BE2C (cell line): ENCODE measurements around the gene TBC1D22A.
A peak's percentile ranks its signal among the peaks of the same experiment; 100 is the strongest.

Experiments used
- DNase-seq: peaks from one replicate; pipeline ENCODE4 v3.0.0-alpha.2; 2020
- H3K27me3 ChIP-seq: fragments of 250-450 bp; sonication (Bioruptor Pico); 2 replicates; pipeline ENCODE4 v1.5.1; 2020; ENCODE audit warnings: mild to moderate bottlenecking
- H3K36me3 ChIP-seq: fragments of 250-450 bp; sonication (Bioruptor Pico); 2 replicates; pipeline ENCODE4 v1.5.1; 2020; ENCODE audit warnings: mild to moderate bottlenecking
- H3K4me1 ChIP-seq: fragments of 250-450 bp; sonication (Bioruptor Pico); 2 replicates; pipeline ENCODE4 v1.5.1; 2020
- H3K4me3 ChIP-seq: 2 replicates; pipeline ENCODE4 v1.5.1; 2011; ENCODE audit warnings: low read depth, low read length
- H3K9me3 ChIP-seq: fragments of 250-450 bp; sonication (Bioruptor Pico); 2 replicates; pipeline ENCODE4 v1.5.1; 2020
- CTCF ChIP-seq: IDR thresholded peaks from 2 replicates; pipeline ENCODE4 v1.5.1; 2012; ENCODE audit warnings: mild to moderate bottlenecking, low read depth, low read length

The TBC1D22A gene

DNA sequence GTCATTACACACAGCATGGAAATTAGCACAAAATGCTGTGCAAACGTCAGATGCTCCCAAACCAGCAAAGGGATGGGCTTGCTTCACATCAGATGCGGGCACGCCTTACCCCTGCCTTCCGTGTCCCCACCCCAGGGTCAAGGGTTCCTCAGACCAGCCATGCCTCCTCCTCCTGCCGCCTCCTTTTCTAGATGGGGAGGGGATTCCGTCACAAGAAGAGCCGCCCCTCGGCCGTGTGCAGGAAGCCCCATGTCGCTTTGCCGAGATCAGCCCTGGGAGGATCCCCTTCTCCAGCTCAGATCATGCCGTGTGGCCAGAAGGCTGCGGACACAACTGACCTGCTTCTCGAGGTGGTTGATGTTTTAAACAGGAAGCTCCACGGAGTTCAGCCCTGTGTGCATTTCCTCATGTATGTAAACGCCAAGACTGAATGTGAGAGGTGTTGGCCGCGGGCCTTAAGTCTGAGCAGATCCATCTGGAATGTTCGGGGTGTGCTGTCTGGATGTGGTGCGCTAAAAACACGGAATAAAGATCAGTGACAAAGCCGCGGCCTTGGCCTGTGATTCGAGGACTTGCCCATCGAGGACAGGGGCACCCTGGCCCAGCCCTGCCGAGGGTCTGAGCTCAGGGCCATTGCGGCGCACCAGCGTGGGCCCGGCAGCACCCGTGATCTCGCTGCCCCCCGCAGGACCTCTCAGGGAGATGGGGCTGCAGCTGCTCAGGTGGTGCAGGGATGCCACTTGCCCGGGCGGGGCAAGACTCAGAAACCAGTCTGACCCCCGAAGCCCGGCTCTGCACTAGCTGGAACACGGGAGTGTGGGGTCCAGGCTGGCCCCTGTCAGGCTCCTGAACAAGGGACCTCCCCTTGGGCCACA, 412.9 kb downstream of the TBC1D22A start:
- Histone ChIP-seq H3K4me1 (no peaks in the 10 kb centered on the region), H3K27me3 (no peaks in the 10 kb centered on the region), H3K4me3 (no peak overlapping the region), H3K36me3 (no peaks in the 10 kb centered on the region), H3K9me3 (no peaks in the 10 kb centered on the region)
- no peak for TF ChIP-seq CTCF
- DNase-seq, result no peak

DNA sequence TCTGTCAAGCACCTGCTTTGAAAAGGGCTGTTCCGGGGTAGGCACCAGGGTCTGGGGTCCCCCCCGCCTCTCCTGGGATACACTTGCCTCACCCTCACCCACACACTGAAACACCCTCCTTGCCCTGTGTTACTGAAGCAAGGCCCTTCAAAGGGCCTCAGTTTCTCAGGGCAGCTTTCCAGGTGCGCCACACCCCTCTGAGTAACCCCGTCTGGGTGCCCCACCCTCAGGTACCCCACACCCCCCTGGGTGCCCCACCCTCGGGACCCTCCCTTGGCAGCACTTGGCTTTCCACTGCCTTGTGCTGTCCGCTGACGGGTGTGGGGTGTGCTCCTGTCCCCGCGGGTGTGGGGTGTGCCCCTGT, 413.6 kb downstream of the TBC1D22A start:
- Histone ChIP-seq H3K27me3 (no peaks in the 10 kb centered on the region), H3K4me1 (no peaks in the 10 kb centered on the region), H3K36me3 (no peaks in the 10 kb centered on the region), H3K4me3 (no peak overlapping the region), H3K9me3 (no peaks in the 10 kb centered on the region)
- no peak for DNase-seq
- TF ChIP-seq CTCF, result no peak

GRCh38 chr22:47176573-47177333, 414.3 kb downstream of the TBC1D22A start:
- H3K4me1 ChIP-seq, result no peaks in the 10 kb centered on the region
- no peak overlapping the region for H3K4me3 ChIP-seq
- H3K27me3 ChIP-seq, result no peaks in the 10 kb centered on the region
- no peak for TF ChIP-seq CTCF
- DNase-seq, result peak; percentile 7
- no peaks in the 10 kb centered on the region for H3K9me3 ChIP-seq
- H3K36me3 ChIP-seq, result no peaks in the 10 kb centered on the region

DNA sequence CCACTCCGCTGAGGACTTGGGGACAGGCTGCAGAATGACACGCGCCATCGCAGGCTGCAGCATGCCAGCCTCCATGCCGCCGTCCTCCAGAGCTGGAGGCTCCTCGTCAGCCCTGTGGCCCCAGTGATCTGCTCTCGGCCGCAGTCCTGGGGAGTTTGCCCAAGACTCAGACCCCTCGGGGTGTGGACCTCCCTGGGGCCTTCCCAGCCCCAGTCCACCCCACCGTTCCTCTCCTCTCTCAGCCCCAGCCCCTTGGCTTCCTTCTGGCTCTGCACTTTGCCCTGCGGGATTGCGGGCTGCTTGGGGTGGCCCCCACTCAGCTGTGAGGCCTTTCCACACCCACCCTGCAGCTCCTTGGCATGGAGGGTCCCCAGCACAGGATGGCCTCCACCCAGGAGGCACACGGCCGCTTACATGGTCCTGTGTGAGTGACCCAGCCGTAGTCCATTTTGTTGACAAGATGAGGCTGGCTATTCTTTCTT, 414.9 kb downstream of the TBC1D22A start:
- no peak for DNase-seq
- Histone ChIP-seq H3K4me1 (no peaks in the 10 kb centered on the region), H3K36me3 (no peaks in the 10 kb centered on the region)

GRCh38 chr22:47178339-47178738, 415.9 kb downstream of the TBC1D22A start:
- TF ChIP-seq CTCF, result no peak
- no peak for DNase-seq
- Histone ChIP-seq H3K27me3 (no peaks in the 10 kb centered on the region), H3K36me3 (no peaks in the 10 kb centered on the region), H3K4me1 (no peaks in the 10 kb centered on the region), H3K4me3 (no peak overlapping the region), H3K9me3 (no peaks in the 10 kb centered on the region)

More for the DNA sequence above, 414.9 kb downstream of the TBC1D22A start:
- Histone ChIP-seq H3K4me3 (no peak overlapping the region), H3K9me3 (no peaks in the 10 kb centered on the region), H3K27me3 (no peaks in the 10 kb centered on the region)
- TF ChIP-seq CTCF, result no peak

- Histone ChIP-seq H3K9me3 (no peaks in the 10 kb centered on the region), H3K36me3 (no peaks in the 10 kb centered on the region), H3K27me3 (no peaks in the 10 kb centered on the region), H3K4me3 (no peak overlapping the region), H3K4me1 (no peaks in the 10 kb centered on the region)
- TF ChIP-seq CTCF, result no peak
- DNase-seq, result no peak
Measured at GRCh38 chr22:47180796-47181195, 418.3 kb downstream of the TBC1D22A start.
